GM19043 (cell line): ENCODE results near the gene YIF1B.

Experiments used
- ATAC-seq: cut with Tn5 transposase; IDR thresholded peaks from one replicate; pipeline ENCODE4 v1.9.1; 2021; ENCODE audit warnings: low read depth; ENCODE audit not compliant: unreplicated experiment

Gene YIF1B

GRCh38 chr19:38335949-38336637 lies 20.3 kb upstream of the YIF1B start:
- ATAC-seq, result peak; percentile 57

GRCh38 chr19:38333245-38333644 lies 17.5 kb upstream of the YIF1B start:
- ATAC-seq, result no peak

GRCh38 chr19:38331728-38332127 lies 16.0 kb upstream of the YIF1B start:
- no peak for ATAC-seq

- ATAC-seq, result no peak
Measured at GRCh38 chr19:38329651-38330050, 13.9 kb upstream of the YIF1B start.

- ATAC-seq, result no peak
Measured at GRCh38 chr19:38326591-38326990, 10.8 kb upstream of the YIF1B start.

- ATAC-seq, result no peak
Measured at GRCh38 chr19:38324431-38324830, 8.7 kb upstream of the YIF1B start.

- ATAC-seq, result no peak
Measured at GRCh38 chr19:38323291-38323690, 7.5 kb upstream of the YIF1B start.

GRCh38 chr19:38321646-38322196 lies 6.0 kb upstream of the YIF1B start:
- no peak for ATAC-seq

GRCh38 chr19:38320969-38321339 lies 5.2 kb upstream of the YIF1B start:
- ATAC-seq, result no peak

GRCh38 chr19:38319421-38320258 lies 3.9 kb upstream of the YIF1B start, which contains the start of gene KCNK6:
Gene KCNK6 (plus strand): TSS chr19:38319845. CDS start chr19:38319951, 106 bp downstream.
- no peak for ATAC-seq

GRCh38 chr19:38318660-38319059 lies 2.9 kb upstream of the YIF1B start:
- no peak for ATAC-seq

GRCh38 chr19:38317104-38317612 lies 1.4 kb upstream of the YIF1B start:
- no peak for ATAC-seq

- no peak for ATAC-seq
Measured at GRCh38 chr19:38316477-38317067, 825 bp upstream of the YIF1B start.

- ATAC-seq, result no peak
Measured at GRCh38 chr19:38310986-38311385, 4.8 kb downstream of the YIF1B start.

- no peak for ATAC-seq
Measured at GRCh38 chr19:38310279-38310670, 5.5 kb downstream of the YIF1B start.

- ATAC-seq, result no peak
Measured at GRCh38 chr19:38309615-38310278, 6.0 kb downstream of the YIF1B start.

GRCh38 chr19:38308926-38309614 lies 6.7 kb downstream of the YIF1B start:
- ATAC-seq, result no peak

GRCh38 chr19:38308006-38308766 lies 7.6 kb downstream of the YIF1B start:
- ATAC-seq, result no peak

- ATAC-seq, result no peak
Measured at GRCh38 chr19:38307597-38307996, 8.2 kb downstream of the YIF1B start.
